GM19328 (cell line): ENCODE data around the gene ZNF557.
"Not testable (repeated sequence)": the region's sequence is repeated elsewhere in the genome, so short reads cannot be mapped to it uniquely, and the experiment has no call there.

Experiments
- ATAC-seq: cut with Tn5 transposase; IDR thresholded peaks from one replicate; pipeline ENCODE4 v1.9.1; 2021; ENCODE audit warnings: mild to moderate bottlenecking, moderate library complexity; ENCODE audit not compliant: unreplicated experiment

ZNF557 gene

DNA sequence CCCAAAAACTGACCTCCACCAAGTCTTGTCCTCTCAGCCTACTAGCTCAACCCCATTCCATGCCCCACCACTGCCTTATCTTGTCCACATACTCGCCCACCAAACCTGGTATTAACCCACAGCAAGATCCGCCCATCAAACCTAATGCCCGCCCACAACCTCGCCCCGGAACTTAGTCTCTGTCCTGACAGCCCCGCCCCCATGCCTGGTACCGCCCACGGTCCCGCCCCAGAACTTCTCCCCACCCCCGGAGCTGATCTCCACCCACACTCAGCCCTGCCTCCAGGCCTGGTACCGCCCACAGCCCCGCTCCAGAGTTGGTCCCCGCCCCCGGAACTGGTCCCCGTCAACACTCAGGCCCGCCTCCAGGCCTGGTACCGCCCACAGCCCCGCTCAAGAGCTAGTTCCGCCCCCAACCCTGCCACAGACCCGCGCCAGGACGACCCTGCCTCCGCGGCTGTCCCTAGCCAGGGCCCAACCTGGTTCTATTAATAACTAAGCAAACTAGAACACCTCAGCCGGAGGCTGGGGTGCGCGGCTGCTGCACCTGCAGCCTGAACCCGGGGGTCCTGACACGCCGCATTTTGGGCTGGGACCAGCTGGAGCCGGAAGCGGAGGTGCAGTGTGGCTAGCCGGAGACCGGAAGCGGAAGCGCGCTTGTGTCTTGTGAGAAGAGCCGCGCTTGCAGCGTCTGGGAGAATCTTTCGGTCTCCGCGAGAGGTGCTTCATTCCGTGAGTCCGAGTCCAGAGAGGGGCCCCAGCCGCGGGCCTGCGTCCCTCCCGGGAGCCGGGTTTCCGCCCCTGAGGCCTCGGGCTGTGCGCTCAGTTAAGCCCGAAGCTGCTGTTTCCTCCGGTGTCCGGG, at the start of gene ZNF557:
Gene ZNF557, plus strand, starts transcription at position 662 of the 862 bp plus-strand sequence. CDS start 5,372 bp downstream, outside the sequence.
- ATAC-seq, result peak; percentile 95

DNA sequence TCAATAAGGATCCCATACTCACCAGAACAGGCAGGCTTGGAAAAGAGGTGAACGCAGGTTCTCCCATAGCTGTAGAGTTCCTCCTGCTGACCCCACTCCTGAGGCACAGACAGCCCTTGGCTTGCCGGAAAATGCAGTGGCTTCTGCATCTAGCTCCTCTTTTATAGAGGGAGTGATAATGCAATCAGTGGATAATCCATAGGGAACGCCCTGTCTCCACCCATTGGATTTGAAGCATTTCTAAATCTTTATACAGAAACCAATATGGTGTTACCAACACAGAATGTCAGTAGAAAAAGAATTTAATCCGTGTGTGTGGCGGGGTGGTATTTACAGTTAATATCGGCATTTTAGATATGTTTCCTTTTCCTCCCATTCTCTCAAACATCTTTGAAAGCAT, 48.2 kb upstream of the ZNF557 start, which contains the start of gene MBD3L2B:
Gene MBD3L2B, minus strand, starts transcription at position 101 of the 400 bp plus-strand sequence. Its CDS starts 34 bp downstream, at position 67.
- ATAC-seq, result not testable (repeated sequence)

- not testable (repeated sequence) for ATAC-seq
These were observed 40.7 kb upstream of the ZNF557 start for GRCh38 chr19:7028790-7029189.

GRCh38 chr19:7030278-7030677, 39.2 kb upstream of the ZNF557 start, which contains the start of gene MBD3L5:
TSS of gene MBD3L5 (plus strand) at chr19:7030578. CDS start at chr19:7030612, 34 bp downstream.
- ATAC-seq, result not testable (repeated sequence)

DNA sequence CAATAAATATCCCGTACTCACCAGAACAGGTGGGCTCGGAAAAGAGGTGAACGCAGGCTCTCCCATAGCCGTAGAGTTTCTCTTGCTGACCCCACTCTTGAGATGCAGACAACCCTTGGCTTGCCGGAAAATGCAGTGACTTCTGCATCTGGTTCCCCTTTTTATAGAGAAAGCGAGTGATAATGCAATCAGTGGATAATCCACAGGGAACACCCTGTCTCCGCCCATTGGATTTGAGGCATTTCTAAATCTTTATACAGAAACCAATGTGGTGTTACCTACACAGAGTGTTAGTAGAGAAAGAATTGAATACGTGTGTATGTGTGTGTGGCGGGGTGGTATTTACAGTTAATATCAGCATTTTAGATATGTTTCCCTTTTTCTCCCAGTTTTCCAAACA, 29.4 kb upstream of the ZNF557 start, which contains the start of gene MBD3L4:
Gene MBD3L4, minus strand, starts transcription at position 101 of the 400 bp plus-strand sequence. Its CDS starts 35 bp downstream, at position 66.
- ATAC-seq, result not testable (repeated sequence)

GRCh38 chr19:7041563-7041962, 27.9 kb upstream of the ZNF557 start:
- ATAC-seq, result not testable (repeated sequence)

- not testable (repeated sequence) for ATAC-seq
These were observed 20.5 kb upstream of the ZNF557 start, which contains the start of gene MBD3L2 for GRCh38 chr19:7049021-7049420. TSS of gene MBD3L2 (plus strand) at chr19:7049321. CDS start at chr19:7049374, 53 bp downstream.

DNA sequence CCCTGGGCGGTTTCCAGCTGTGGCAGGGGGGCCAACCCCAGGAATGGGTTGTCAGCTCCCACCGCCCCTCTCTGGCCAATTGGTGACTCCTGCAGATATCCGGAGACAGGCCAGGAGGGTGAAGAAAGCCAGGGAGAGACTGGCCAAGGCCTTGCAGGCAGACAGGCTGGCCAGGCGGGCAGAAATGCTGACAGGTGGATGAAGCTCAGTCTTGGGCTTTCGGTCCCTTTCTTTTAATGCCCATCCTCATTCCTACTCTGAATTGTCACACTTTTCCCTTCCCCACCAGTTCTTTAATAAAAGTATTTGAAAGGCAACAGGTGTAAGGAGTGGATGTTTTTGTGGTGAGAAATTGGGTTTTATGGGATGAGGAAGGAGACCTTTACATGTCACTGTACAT, 18.1 kb upstream of the ZNF557 start:
- not testable (repeated sequence) for ATAC-seq

GRCh38 chr19:7052896-7053295, 16.6 kb upstream of the ZNF557 start:
- not testable (repeated sequence) for ATAC-seq

DNA sequence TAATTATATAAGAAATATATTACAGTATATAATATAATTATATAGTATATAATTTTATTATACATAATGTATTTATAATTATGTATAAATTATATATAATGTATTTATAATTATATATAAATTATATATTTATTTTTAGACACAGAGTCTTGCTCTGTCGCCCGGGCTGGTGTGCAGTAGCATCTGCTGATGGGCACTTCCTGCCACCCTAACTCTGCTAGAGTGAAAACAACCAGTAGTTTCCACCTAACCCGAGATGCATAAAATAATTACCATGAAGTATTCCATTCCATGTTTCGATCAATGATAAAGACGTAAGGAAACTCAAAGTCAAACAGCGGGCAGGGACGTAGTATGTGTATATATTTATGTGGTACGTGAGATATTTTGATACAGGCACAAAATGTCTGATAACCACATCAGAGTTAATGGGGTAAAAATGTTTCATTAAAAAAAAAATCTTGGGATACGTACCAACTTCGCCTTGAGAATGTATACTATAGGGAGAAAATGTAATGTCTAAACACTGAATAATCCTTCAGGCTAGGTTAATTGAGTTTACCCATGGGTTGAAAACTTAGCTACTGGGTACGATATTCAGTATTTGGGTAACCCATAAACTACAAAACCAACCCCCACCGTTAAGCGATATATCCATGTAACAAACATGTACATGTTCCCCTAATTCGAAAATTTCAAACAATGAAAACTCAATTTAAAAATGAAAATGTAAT, 14.7 kb upstream of the ZNF557 start:
- ATAC-seq, result not testable (repeated sequence)

- ATAC-seq, result not testable (repeated sequence)
These were observed 13.8 kb upstream of the ZNF557 start for GRCh38 chr19:7055679-7056078.

DNA sequence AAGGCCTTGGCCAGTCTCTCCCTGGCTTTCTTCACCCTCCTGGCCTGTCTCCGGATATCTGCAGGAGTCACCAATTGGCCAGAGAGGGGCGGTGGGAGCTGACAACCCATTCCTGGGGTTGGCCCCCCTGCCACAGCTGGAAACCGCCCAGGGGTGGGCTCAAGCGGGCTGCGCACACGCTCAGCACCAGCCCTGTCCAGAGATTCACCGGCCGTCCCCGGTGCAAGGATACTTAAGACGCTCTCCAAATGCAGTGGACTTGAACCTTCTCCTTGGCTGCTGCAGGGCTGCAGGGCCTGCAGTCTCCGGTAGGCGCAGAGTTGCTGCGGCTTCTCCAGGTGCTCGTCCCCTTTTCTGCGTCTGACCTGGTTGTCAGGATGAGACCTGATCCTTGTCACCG, 13.1 kb upstream of the ZNF557 start:
- ATAC-seq, result not testable (repeated sequence)

- ATAC-seq, result not testable (repeated sequence)
These were observed 10.9 kb upstream of the ZNF557 start, which contains the start of gene MBD3L3 for GRCh38 chr19:7058576-7058975. TSS of gene MBD3L3 (minus strand) at chr19:7058676. CDS start at chr19:7058605, 71 bp downstream.

DNA sequence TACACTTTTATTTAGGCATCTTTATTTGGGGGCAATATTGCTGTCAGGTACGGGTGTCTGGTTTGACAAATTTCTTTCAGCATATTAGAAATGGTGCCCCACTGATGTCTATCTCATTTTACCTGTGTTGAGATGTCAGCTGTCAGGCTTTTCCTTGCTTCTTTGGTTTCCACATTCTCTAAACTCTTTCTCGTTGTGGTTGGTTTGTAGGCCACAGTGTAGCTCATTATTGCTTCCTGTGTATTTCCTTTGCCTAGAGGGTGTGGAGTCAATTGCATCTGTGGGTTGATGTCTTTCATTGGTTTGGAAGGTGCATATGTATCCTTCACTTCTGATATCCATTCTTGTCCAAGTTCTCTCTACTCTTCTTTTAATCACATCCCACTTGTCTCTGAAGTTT, 9.5 kb upstream of the ZNF557 start:
- ATAC-seq, result not testable (repeated sequence)

DNA sequence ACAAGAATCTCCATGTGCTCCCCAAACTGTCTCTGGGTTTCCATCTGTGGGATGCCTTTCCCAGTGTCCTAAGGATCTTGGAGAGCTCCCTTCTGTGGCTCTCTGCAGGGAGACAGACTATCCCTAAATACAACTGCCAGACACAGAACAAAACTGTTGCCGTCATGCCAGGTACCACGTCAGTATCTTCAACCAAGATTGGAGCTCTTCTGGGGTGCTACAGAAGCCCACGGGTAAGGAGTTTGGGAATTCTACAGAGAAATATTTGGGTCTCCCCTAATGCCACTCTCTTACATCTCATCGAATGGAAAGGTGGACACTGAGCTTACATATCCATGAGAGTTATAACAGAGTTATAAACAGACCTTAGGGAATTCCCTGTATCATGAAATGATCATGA, 6.2 kb upstream of the ZNF557 start:
- ATAC-seq, result no peak

DNA sequence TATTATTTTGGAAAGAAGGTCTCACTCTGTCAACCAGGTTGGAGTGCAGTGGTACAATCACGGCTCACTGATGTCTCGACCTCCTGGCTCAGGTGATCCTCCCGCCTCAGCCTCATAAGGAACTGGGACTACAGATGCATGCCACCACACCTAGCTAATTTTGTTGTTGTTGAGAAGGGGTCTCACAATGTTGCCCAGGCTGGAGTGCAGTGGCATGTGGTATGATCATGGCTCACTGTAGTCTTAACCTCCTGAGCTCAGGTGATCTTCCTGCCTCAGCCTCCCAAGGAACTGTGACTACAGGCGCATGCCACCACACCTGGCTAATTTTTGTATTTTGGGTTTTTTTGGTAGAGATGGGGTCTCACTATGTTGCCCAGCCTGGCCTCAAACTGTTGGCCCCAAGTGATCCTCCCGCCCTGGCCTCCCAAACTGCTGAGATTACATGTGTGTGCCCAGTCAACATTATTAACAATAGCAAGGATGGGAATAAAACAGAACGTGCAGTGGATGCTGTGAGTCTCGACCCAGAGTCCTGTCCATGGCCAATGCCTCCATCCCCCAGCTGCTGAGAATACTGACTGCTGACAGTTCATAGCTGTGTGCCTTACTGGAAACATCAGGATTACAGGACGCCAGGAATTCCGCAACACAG, 5.6 kb upstream of the ZNF557 start:
- no peak for ATAC-seq

GRCh38 chr19:7067122-7067521, 2.4 kb upstream of the ZNF557 start:
- not testable (repeated sequence) for ATAC-seq

GRCh38 chr19:7067716-7068115, 1.8 kb upstream of the ZNF557 start:
- ATAC-seq, result no peak

- ATAC-seq, result no peak
These were observed 904 bp upstream of the ZNF557 start for GRCh38 chr19:7068599-7068998.

GRCh38 chr19:7069904-7070226, 362 bp downstream of the ZNF557 start:
- ATAC-seq, result no peak

GRCh38 chr19:7072541-7072940, 3.0 kb downstream of the ZNF557 start:
- ATAC-seq, result no peak
